ENCODE measurements around the gene SMPD1. TPM values are rescaled to one million over a fixed set of nuclear protein-coding genes. Genes with fewer than 3 reads are reported as not detected.

SMPD1 gene
- total RNA-seq, 2 donors from 2014 or later: 44.5 to 71.7 TPM

GRCh38 chr11:6362185-6362872 lies 27.9 kb upstream of the SMPD1 start:
- Histone ChIP-seq H3K36me3 (no peaks in the 10 kb centered on the region), H3K4me1 (peaks cover 0 to 14% of the 10 kb centered on the region in 2 donors), H3K4me3 (no peak overlapping the region), H3K9me3 (no peaks in the 10 kb centered on the region), H3K27me3 (no peaks in the 10 kb centered on the region), H3K27ac (peak overlapping the region; percentile 59 to 87)
- TF ChIP-seq CTCF (IDR thresholded peaks at IDR 0.05): no peak
- DNase-seq (ENCODE audit: low spot score): peak; percentile 77

GRCh38 chr11:6362873-6363678 lies 27.2 kb upstream of the SMPD1 start:
- Histone ChIP-seq H3K36me3 (no peaks in the 10 kb centered on the region), H3K9me3 (no peaks in the 10 kb centered on the region), H3K27me3 (no peaks in the 10 kb centered on the region), H3K4me1 (peaks cover 0 to 14% of the 10 kb centered on the region in 2 donors), H3K27ac (peak overlapping the region; percentile 59 to 87), H3K4me3 (no peak overlapping the region)
- peak; percentile 85 for DNase-seq (ENCODE audit: low spot score)
- peak; percentile 62 to 91 for TF ChIP-seq CTCF (IDR thresholded peaks at IDR 0.05)

- H3K4me3 ChIP-seq: no peak overlapping the region
- H3K9me3 ChIP-seq: no peaks in the 10 kb centered on the region
- no peaks in the 10 kb centered on the region for H3K27me3 ChIP-seq
- H3K27ac ChIP-seq: no peak overlapping the region
- no peaks in the 10 kb centered on the region for H3K36me3 ChIP-seq
- H3K4me1 ChIP-seq: peaks cover 0 to 14% of the 10 kb centered on the region in 2 donors
- no peak for DNase-seq (ENCODE audit: low spot score)
- no peak for TF ChIP-seq CTCF (IDR thresholded peaks at IDR 0.05)
These were observed 24.6 kb upstream of the SMPD1 start for GRCh38 chr11:6365659-6366058.

- no peaks in the 10 kb centered on the region for H3K4me1 ChIP-seq
- no peaks in the 10 kb centered on the region for H3K9me3 ChIP-seq
- no peaks in the 10 kb centered on the region for H3K27me3 ChIP-seq
- no peak for DNase-seq (ENCODE audit: low spot score)
- no peak for TF ChIP-seq CTCF (IDR thresholded peaks at IDR 0.05)
- no peak overlapping the region for H3K27ac ChIP-seq
- no peaks in the 10 kb centered on the region for H3K36me3 ChIP-seq
- no peak overlapping the region for H3K4me3 ChIP-seq
These were observed 18.4 kb upstream of the SMPD1 start for GRCh38 chr11:6371825-6372224.

- Histone ChIP-seq H3K27ac (peak overlapping the region in 1 of 2 donors; percentile 25), H3K36me3 (no peaks in the 10 kb centered on the region), H3K4me3 (no peak overlapping the region), H3K4me1 (no peaks in the 10 kb centered on the region), H3K27me3 (no peaks in the 10 kb centered on the region), H3K9me3 (no peaks in the 10 kb centered on the region)
- TF ChIP-seq CTCF (IDR thresholded peaks at IDR 0.05): no peak
- no peak for DNase-seq (ENCODE audit: low spot score)
These were observed 12.2 kb upstream of the SMPD1 start for GRCh38 chr11:6377902-6378639.
